T-cell (primary cell): Measurements from ENCODE around the gene DCUN1D3. TPM values are rescaled to one million over a fixed set of nuclear protein-coding genes. Genes with fewer than 3 reads are reported as not detected.

Experiments used
- ATAC-seq, 4 experiments: fragments of 200-7000 bp in 3 of 4; fragments of 150-1000 bp in 1 of 4; cut with Tn5 transposase; replicated peaks in 1 of 4; 1 replicate in 3 of 4; 2 replicates in 1 of 4; pipeline ENCODE4 v1.10.0; 2021; ENCODE audit warnings: moderate library complexity in 3 of 4, mild to moderate bottlenecking in 2 of 4, moderate number of reproducible peaks in 1 of 4
- CTCF ChIA-PET, 2 donors: fragments of 300-600 bp; sonication (Branson Sonifier 250); formaldehyde crosslinking; loops; one replicate each; lab custom pipeline; 2022; ENCODE audit warnings: antibody characterized with exemption in 2 of 2; lab: Charles Lee
- POLR2A ChIA-PET, 2 donors: fragments of 300-600 bp; sonication (Branson Sonifier 250); formaldehyde crosslinking; loops; one replicate each; lab custom pipeline; 2022; ENCODE audit warnings: antibody characterized with exemption in 2 of 2; lab: Charles Lee
- DNase-seq, 35 experiments: peaks; one replicate each; pipeline versions ENCODE4 v3.0.0 to v3.0.0-alpha.2; 2013 to 2023
- H3K27ac ChIP-seq: one replicate; pipeline ENCODE4 v1.5.1; 2013; ENCODE audit warnings: low read length
- H3K27me3 ChIP-seq, 2 experiments: replicated peaks in 1 of 2; 1 replicate in 1 of 2; 2 replicates in 1 of 2; pipeline versions ENCODE4 v1.6.1 to v1.7.0; 2013; ENCODE audit warnings: low read length in 1 of 2, mixed read lengths in 1 of 2; ENCODE audit not compliant: control insufficient read depth in 2 of 2, insufficient read depth in 2 of 2; ENCODE audit errors: extremely low read depth in 1 of 2
- H3K36me3 ChIP-seq, 2 donors: 1 replicate in 1 of 2; 2 replicates in 1 of 2; pipeline versions ENCODE4 v1.6.1 to v1.7.0; 2013; ENCODE audit warnings: low read length in 1 of 2; ENCODE audit not compliant: control insufficient read depth in 2 of 2, insufficient read depth in 1 of 2; ENCODE audit errors: extremely low read depth in 1 of 2
- H3K4me1 ChIP-seq, 2 experiments: 1 replicate in 1 of 2; 2 replicates in 1 of 2; pipeline versions ENCODE4 v1.6.1 to v1.7.0; 2013; ENCODE audit warnings: low read length in 2 of 2, mixed read lengths in 1 of 2; ENCODE audit not compliant: insufficient read depth in 2 of 2, control insufficient read depth in 1 of 2; ENCODE audit errors: extremely low read depth in 1 of 2
- H3K4me3 ChIP-seq, 2 donors: 1 replicate in 1 of 2; 2 replicates in 1 of 2; pipeline versions ENCODE4 v1.5.1 to v1.7.0; 2013; ENCODE audit warnings: mild to moderate bottlenecking in 2 of 2, low read length in 1 of 2, moderate library complexity in 1 of 2; ENCODE audit not compliant: control insufficient read depth in 1 of 2; ENCODE audit errors: extremely low read depth in 1 of 2
- H3K9me3 ChIP-seq: 2 replicates; pipeline ENCODE4 v1.7.0; 2013
- H3K27ac Mint-ChIP-seq, 2 donors: one replicate each; pipeline ENCODE4 v1.8.0; 2020 to 2021; ENCODE audit warnings: mild to moderate bottlenecking in 2 of 2, mixed read lengths in 2 of 2
- H3K27me3 Mint-ChIP-seq, 2 donors: one replicate each; pipeline ENCODE4 v1.8.0; 2021 to 2022; ENCODE audit warnings: mixed read lengths in 2 of 2
- H3K36me3 Mint-ChIP-seq: one replicate; pipeline ENCODE4 v1.8.0; 2021; ENCODE audit warnings: mixed read lengths
- H3K4me1 Mint-ChIP-seq, 3 donors: one replicate each; pipeline ENCODE4 v1.8.0; 2020 to 2022; ENCODE audit warnings: mixed read lengths in 3 of 3, mild to moderate bottlenecking in 1 of 3
- H3K4me3 Mint-ChIP-seq, 3 donors: one replicate each; pipeline ENCODE4 v1.8.0; 2020 to 2022; ENCODE audit warnings: mild to moderate bottlenecking in 3 of 3, mixed read lengths in 3 of 3, moderate library complexity in 3 of 3
- H3K9me3 Mint-ChIP-seq, 3 donors: one replicate each; pipeline ENCODE4 v1.8.0; 2020 to 2022; ENCODE audit warnings: mixed read lengths in 3 of 3
- WGBS: methylation state at CpG from one replicate; pipeline ENCODE4 v1.1.5; 2013; ENCODE audit warnings: missing lambda C conversion rate; ENCODE audit not compliant: insufficient coverage; 5-methylcytosine and 5-hydroxymethylcytosine counted together
- total RNA-seq, 35 experiments: library from RNA in 6 of 35; stranded (reverse) in 6 of 35; fragments of 120-200 nt in 1 of 35; gene quantifications; one replicate each; pipeline versions ENCODE4 v1.2.1 to v1.2.4 and lab custom pipeline; 2013 to 2026

DCUN1D3 gene
- total RNA-seq, 5 donors from 2014 or later (not counting 1 experiment from before 2014, with no cell fraction given) = 3.3 to 7.5 (median 5.7) TPM

- CTCF ChIA-PET = no interaction called here
- Histone ChIP-seq H3K36me3 (no peaks in the 10 kb centered on the region), H3K27me3 (no peaks in the 10 kb centered on the region), H3K9me3 (no peaks in the 10 kb centered on the region), H3K27ac (no peak overlapping the region), H3K4me1 (peaks cover 7 to 18% of the 10 kb centered on the region in 2 experiments), H3K4me3 (no peak overlapping the region)
- POLR2A ChIA-PET = no interaction called here
- peaks cover 22% of the 10 kb centered on the region for H3K36me3 Mint-ChIP-seq
- ATAC-seq (no peak), DNase-seq (no peak)
- H3K4me3 Mint-ChIP-seq = no peak overlapping the region
- no peaks in the 10 kb centered on the region for H3K27me3 Mint-ChIP-seq
- H3K27ac Mint-ChIP-seq = no peak overlapping the region
- H3K9me3 Mint-ChIP-seq = peaks cover 7 to 26% (median 16%) of the 10 kb centered on the region in 3 donors
- WGBS = no CpG with 5 or more reads among the region's 2 CpGs
- H3K4me1 Mint-ChIP-seq = peaks cover 11 to 13% (median 11%) of the 10 kb centered on the region in 3 donors
These were observed 60.7 kb downstream of the DCUN1D3 start for GRCh38 chr16:20839504-20839903.

DNA sequence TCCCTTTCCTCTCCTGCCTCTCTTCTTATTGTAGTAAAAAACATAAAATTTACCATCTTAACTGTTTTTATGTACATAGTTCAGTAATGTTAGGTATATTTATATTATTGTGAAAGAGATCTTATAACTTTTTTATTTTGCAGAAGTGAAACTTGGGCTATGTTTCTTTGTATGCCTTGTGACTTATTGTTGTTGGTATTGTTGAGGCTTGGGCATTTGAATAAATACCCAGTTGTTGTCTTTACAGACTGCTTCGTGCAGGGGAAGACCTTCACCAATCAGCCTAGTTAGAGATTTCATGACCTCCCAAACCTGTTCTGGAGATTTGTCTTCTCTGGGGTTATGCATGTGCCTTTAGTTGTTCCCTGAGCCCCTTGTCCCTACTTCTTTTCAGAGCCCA lies 61.9 kb downstream of the DCUN1D3 start:
- peaks cover 22% of the 10 kb centered on the region for H3K36me3 Mint-ChIP-seq

GRCh38 chr16:20833086-20833485 lies 67.1 kb downstream of the DCUN1D3 start:
- Histone ChIP-seq H3K27ac (no peak overlapping the region), H3K4me1 (no peaks in the 10 kb centered on the region), H3K27me3 (no peaks in the 10 kb centered on the region), H3K36me3 (no peaks in the 10 kb centered on the region), H3K9me3 (no peaks in the 10 kb centered on the region), H3K4me3 (no peak overlapping the region)
- ChIA-PET POLR2A (no interaction called here), CTCF (no interaction called here)
- Mint-ChIP-seq H3K4me3 (no peak overlapping the region), H3K9me3 (peaks cover 9 to 28% (median 16%) of the 10 kb centered on the region in 3 donors), H3K27me3 (no peaks in the 10 kb centered on the region), H3K27ac (no peak overlapping the region), H3K36me3 (peaks cover 22% of the 10 kb centered on the region), H3K4me1 (no peaks in the 10 kb centered on the region)
- ATAC-seq (no peak), DNase-seq (no peak)
- no CpG with 5 or more reads among the region's 2 CpGs for WGBS

More for the DNA sequence above, 61.9 kb downstream of the DCUN1D3 start:
- Mint-ChIP-seq H3K27ac (no peak overlapping the region), H3K27me3 (no peaks in the 10 kb centered on the region), H3K9me3 (peaks cover 9 to 28% (median 16%) of the 10 kb centered on the region in 3 donors), H3K4me3 (no peak overlapping the region), H3K4me1 (peaks cover 0 to under 1% (median 0%) of the 10 kb centered on the region in 3 donors)
- ATAC-seq = no peak
- ChIA-PET CTCF (no interaction called here), POLR2A (no interaction called here)
- no peak overlapping the region for H3K27ac ChIP-seq
- 100% methylated on average over 1 of the region's 1 CpG for WGBS
- H3K36me3 ChIP-seq = no peaks in the 10 kb centered on the region
- peaks cover 0 to 6% of the 10 kb centered on the region in 2 experiments for H3K4me1 ChIP-seq
- no peaks in the 10 kb centered on the region for H3K9me3 ChIP-seq
- no peaks in the 10 kb centered on the region for H3K27me3 ChIP-seq
- no peak overlapping the region for H3K4me3 ChIP-seq
- no peak for DNase-seq

GRCh38 chr16:20830372-20830771 lies 69.8 kb downstream of the DCUN1D3 start:
- no CpG with 5 or more reads among the region's 1 CpG for WGBS

GRCh38 chr16:20829536-20829935 lies 70.6 kb downstream of the DCUN1D3 start:
- H3K4me1 ChIP-seq = no peaks in the 10 kb centered on the region
- no peak for DNase-seq
- ChIA-PET CTCF (no interaction called here), POLR2A (no interaction called here)
- no peaks in the 10 kb centered on the region for H3K9me3 ChIP-seq
- no peak overlapping the region for H3K27ac ChIP-seq
- WGBS = 100% methylated on average over 1 of the region's 1 CpG
- Mint-ChIP-seq H3K36me3 (no peaks in the 10 kb centered on the region), H3K4me3 (no peak overlapping the region), H3K27me3 (no peaks in the 10 kb centered on the region), H3K27ac (no peak overlapping the region), H3K9me3 (peaks cover 0 to 2% (median 2%) of the 10 kb centered on the region in 3 donors), H3K4me1 (no peaks in the 10 kb centered on the region)
- no peaks in the 10 kb centered on the region for H3K36me3 ChIP-seq
- no peak for ATAC-seq
- H3K4me3 ChIP-seq = no peak overlapping the region
- H3K27me3 ChIP-seq = no peaks in the 10 kb centered on the region

More at GRCh38 chr16:20830372-20830771, 69.8 kb downstream of the DCUN1D3 start:
- Histone ChIP-seq H3K27ac (no peak overlapping the region), H3K36me3 (no peaks in the 10 kb centered on the region), H3K27me3 (no peaks in the 10 kb centered on the region), H3K9me3 (no peaks in the 10 kb centered on the region), H3K4me3 (no peak overlapping the region), H3K4me1 (no peaks in the 10 kb centered on the region)
- Mint-ChIP-seq H3K4me1 (no peaks in the 10 kb centered on the region), H3K27me3 (no peaks in the 10 kb centered on the region), H3K4me3 (no peak overlapping the region), H3K9me3 (peaks cover 2 to 10% (median 4%) of the 10 kb centered on the region in 3 donors), H3K36me3 (peaks cover 5% of the 10 kb centered on the region), H3K27ac (no peak overlapping the region)
- ATAC-seq (no peak), DNase-seq (no peak)
- CTCF ChIA-PET = no interaction called here
- POLR2A ChIA-PET = no interaction called here

- 93% methylated on average over 3 of the region's 3 CpGs for WGBS
- peaks cover 3 to 7% (median 6%) of the 10 kb centered on the region in 3 donors for H3K4me1 Mint-ChIP-seq
- H3K36me3 Mint-ChIP-seq = no peaks in the 10 kb centered on the region
- no peak for DNase-seq
- no peaks in the 10 kb centered on the region for H3K9me3 Mint-ChIP-seq
- Histone ChIP-seq H3K27me3 (no peaks in the 10 kb centered on the region), H3K4me1 (peaks cover 0 to 4% of the 10 kb centered on the region in 2 experiments), H3K27ac (no peak overlapping the region), H3K4me3 (no peak overlapping the region), H3K9me3 (no peaks in the 10 kb centered on the region), H3K36me3 (no peaks in the 10 kb centered on the region)
- no peak for ATAC-seq
- no peak overlapping the region for H3K4me3 Mint-ChIP-seq
- POLR2A ChIA-PET = interaction anchor here in 1 of 2 donors (0.6 kb wide), 1 partner anchor 390 kb away, joined by 6 read pairs; no protein-coding TSS in a partner anchor
- H3K27me3 Mint-ChIP-seq = no peaks in the 10 kb centered on the region
- H3K27ac Mint-ChIP-seq = no peak overlapping the region
- CTCF ChIA-PET = interaction anchor here in 1 of 2 donors (0.7 kb wide), 1 partner anchor 281 kb away, joined by 3 read pairs; no protein-coding TSS in a partner anchor
These were observed 74.1 kb downstream of the DCUN1D3 start for GRCh38 chr16:20826039-20826566.
